Ramos (cell line): ENCODE measurements around the gene TBC1D22A.

Experiments
- in situ Hi-C: fragments of 300-500 bp; cut with MboI; formaldehyde crosslinking; loops from one replicate; pipeline ENCODE4 v1.14.3; 2022; ENCODE audit warnings: low sequenced_read_pairs; ENCODE audit not compliant: unreplicated experiment

Gene TBC1D22A

DNA sequence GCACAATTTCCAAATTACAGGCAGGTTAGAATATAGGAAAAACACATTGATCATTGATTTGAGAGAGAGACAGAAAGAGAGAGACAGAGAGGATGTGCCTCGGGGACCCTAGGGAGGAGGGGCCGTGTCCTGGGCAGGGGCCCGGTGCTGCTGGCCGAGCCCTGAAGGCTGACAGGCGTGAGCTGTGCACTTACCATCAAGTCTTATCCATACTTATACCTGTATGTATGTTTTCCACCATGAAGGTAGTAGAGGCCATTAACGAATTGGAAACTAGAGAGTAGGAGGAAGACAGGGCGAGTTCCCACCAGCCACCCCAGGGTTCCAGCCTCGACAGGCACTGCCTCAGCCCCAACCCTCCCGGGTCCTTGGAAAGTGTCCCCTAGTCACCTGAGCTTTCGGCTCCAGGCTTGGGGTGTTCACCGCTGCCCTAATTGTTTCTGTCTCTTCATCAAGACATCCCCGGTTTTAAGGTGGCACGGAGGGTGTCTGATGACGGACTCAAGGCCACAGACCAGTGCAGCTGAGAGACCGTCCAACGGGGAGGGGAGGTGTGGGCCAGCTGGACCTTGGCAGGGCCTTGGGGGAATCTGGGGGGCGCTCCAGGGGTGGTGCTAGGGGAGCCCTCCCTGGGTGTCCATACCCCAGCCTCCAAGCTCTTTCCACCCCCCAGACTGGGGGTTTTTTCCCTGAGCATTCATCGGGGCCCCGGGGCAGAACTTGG lies 431.3 kb downstream of the TBC1D22A start:
- in situ Hi-C loops: no loop called here

DNA sequence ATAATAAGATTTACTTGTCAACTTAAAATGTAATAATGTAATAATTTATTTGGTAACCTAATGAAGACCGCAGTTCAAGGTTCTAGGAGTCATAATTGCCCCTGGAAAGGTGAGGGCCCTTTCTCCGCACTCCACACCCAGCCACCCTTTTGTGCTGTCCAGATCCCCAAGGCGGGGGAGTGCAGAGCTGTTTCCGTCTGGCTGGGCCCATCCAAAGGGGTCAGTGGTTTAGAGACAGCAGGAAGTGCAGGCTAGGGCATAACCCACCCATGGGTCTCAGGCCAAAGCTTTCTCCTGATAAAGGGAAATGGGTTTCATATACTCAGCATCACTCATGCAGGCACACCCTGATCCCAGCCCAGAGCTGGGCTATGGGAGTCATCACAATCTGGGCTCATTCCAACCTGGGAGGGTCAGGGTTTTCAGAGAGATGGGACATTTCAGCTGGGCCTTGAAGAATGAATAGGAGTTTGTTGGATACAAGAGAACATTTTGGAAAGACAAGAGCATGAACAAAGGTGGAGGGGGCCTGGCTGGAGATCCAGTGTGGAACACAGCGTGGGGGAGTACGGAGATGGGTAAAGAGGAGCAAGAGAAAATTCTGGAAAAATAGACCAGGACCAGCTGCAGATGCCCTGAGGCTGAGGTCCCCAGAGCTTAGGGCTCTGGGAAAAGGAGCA lies 432.2 kb downstream of the TBC1D22A start:
- in situ Hi-C loops: no loop called here

GRCh38 chr22:47195156-47195483 lies 432.7 kb downstream of the TBC1D22A start:
- in situ Hi-C loops: no loop called here

- in situ Hi-C loops: no loop called here
Measured at GRCh38 chr22:47195484-47196165, 433.2 kb downstream of the TBC1D22A start.

DNA sequence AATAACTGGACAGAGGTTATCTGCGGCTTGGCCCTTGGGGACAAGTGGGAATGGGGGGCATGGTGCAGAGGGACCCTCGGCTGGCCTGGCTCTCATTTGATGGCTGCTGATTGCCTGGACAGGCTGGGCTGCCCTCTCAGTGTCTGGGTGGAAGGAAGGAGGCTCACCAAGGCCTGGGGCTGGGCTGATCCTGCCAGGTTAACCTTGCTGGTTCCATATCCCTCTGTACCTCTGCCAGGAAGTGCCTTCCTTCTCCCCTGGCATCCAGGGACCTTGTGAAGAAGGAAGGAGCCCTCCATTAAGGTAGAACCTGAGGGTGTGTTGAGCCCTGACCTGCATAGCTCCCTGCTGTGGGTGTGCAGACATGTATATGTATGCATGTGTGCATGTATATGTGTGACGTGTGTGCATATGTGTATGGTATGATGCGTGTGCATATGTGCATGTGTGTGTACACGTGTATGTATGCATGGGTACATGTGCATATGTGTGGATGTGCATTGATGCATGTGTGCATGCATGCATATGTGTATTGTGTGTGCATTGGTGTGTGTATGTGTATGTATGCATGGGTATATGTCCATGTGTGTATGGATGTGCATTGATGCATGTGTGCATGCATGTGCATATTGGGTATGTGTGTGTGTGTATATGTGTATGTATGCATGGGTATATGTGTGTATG lies 433.9 kb downstream of the TBC1D22A start:
- in situ Hi-C loops: no loop called here

DNA sequence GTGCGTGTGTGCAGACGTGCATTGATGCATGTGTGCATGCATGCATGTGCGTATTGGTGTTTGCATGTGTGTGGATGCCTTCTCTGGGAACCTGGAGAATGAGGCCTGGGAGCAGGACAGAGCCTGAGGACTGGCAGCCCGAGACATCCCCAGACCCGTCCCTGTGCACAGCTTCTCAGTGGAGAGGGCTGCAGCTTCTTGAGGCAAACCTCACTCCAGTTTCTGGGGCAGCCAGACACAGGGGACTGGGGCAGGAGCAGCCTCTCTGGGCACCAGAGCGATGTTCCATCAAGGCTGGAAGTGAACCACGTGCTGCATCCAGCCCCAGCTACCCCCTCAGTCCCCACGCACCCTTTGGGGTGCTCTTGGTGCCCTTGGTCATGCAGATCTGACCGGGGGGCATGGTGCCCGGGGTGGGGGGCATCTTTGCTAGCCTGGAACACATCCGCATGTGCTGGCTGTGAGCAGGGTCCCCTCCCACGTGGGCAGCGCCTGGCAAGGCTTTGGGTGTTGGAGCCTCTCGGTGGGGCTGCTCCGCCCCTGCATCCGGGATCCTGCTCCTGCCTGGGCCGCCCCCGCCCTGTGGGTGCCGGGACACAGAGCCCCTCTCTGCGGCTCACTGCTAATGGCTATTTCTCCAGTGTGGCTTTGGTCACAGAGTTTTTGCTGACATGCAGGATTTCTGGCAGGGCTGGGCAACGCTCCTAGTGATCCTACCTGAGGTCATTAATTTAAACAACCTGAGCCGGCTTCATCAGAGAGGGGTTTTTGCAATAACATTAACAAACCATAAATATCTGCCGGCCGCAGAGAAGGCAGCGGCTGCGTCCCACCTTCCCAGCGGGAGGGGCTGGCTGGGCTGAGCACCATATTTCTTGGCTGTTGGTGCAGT lies 434.7 kb downstream of the TBC1D22A start:
- in situ Hi-C loops: no loop called here

DNA sequence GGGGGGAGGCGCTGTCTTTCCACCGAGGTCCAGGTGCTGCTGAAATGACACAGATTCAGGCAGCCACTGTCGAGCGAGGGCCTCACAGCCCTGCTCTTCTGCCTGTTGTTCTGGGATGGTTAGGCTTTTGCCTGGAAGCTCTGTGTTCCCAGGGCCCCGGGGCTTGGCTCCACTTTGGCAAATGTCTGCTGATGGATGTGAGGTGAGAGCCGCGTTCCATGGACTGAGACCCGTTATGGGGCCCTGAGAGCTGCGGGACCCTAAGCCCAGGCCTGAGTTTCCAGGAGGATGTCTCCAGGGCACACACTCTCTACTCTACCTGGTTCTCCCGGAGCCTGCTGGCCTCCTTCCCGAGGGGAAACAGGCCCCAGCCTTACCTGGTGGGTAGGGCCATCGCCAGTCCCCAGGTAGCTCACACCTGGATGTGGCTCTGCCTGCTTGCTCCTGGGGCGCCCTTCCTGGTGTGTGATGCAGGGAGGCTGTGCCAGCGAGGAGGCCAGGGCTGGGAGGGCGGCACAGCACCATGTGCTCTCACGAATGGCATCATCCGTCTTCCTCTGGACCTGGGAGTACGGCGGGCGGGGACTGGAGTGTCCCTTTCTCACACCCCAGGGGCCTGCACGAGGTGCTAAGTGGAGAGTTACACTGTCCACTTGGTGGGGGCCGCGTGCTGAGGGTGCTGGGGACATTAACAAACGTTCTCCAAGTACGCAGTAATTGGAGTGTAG lies 435.5 kb downstream of the TBC1D22A start:
- in situ Hi-C loops: no loop called here

DNA sequence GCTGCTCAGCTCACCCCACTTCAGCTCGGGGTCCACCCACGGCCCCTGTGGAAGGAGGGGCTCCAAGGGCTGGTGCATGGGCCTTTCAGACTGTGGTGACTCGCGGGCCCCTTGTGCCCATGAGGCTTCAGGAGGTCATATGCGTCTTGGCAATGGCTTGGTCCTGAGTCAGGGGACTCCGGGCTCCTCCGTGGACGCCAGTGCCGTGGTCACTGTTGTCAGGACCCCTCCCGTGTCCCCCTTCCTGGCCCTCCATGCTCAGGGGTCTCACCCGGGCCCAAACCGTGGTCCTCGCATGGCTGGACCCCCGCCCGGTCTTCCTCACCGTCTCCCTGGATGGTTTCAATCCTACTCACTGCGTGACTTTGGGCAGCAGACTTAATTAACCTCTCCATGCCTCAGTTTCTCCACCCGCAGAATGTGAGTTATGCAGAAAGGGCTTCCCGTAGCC lies 436.4 kb downstream of the TBC1D22A start:
- in situ Hi-C loops: no loop called here

DNA sequence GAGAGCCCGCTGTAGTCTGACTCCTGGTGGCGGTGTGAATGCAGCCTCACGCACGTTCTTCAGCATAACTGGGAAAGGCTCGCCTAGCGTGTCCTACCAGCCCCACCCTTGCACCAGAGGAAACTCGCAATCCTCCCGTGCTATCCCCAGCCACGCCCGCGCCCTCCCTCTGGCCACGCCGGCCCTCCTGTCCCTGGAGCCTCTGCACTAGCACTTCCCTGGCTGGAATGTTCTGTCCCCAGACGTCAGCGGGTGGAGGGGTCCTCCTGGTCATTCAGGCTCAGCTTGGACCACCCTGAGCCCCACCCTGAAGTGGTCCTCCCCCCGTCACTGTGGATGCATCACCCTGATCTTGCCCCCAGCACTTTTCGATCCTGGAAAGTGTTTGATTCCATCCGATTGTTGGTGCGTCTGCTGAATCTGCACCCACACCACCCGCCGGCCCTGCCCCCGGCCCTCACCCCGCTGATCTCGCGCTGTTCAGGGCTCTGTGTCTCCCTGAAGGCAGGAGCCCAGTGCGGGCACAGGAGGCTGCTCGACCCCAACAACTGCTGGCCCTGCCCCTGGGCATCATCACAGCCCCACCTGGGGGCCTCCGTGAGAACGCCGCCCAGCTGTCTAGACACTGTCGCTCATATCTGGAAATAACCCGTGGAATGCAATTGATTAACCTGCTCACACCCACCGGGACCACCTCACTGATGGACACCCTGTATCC lies 437.0 kb downstream of the TBC1D22A start:
- in situ Hi-C loops: no loop called here

GRCh38 chr22:47199979-47200272 lies 437.5 kb downstream of the TBC1D22A start:
- in situ Hi-C loops: no loop called here

- in situ Hi-C loops: no loop called here
Measured at GRCh38 chr22:47200273-47201051, 438.0 kb downstream of the TBC1D22A start.

DNA sequence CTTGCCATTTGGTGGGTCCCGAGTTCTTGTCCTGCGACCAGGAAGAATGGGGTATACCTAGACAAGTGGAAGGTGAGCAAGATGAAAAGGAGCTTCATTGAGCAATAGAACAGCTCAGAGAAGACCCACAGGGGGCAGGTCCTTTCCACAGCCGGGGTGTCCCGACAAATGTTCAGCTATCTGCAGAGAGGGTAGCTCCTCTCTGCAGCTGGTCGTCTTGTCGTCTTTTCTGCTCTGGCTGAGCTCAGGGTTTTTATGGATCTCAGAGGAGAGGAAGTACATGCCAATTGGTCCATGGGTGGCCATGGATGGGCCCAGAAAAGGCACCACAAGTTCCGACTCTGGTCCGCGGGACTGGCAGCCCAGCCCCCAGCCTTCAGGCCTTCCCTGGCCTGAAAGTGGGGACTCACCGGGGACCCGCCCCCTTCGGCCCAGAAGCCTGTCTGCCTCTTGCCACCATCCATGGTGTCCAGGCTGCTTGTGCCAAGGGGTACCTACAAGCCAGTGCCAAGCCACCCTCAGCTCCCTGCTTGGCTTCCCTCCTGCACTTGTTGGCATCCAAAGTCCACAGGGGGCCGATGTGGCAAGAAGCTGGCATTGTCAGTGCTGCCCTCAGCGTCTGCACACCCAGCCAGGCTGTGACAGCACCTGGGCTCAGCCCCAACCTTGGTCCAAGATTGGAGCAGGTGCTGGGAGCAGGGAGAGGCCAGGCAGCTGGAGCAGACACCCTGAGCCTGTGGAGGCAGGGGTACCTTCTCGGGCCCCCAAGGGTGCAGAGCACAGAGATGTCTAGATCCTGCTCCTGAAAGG lies 438.9 kb downstream of the TBC1D22A start:
- in situ Hi-C loops: no loop called here

DNA sequence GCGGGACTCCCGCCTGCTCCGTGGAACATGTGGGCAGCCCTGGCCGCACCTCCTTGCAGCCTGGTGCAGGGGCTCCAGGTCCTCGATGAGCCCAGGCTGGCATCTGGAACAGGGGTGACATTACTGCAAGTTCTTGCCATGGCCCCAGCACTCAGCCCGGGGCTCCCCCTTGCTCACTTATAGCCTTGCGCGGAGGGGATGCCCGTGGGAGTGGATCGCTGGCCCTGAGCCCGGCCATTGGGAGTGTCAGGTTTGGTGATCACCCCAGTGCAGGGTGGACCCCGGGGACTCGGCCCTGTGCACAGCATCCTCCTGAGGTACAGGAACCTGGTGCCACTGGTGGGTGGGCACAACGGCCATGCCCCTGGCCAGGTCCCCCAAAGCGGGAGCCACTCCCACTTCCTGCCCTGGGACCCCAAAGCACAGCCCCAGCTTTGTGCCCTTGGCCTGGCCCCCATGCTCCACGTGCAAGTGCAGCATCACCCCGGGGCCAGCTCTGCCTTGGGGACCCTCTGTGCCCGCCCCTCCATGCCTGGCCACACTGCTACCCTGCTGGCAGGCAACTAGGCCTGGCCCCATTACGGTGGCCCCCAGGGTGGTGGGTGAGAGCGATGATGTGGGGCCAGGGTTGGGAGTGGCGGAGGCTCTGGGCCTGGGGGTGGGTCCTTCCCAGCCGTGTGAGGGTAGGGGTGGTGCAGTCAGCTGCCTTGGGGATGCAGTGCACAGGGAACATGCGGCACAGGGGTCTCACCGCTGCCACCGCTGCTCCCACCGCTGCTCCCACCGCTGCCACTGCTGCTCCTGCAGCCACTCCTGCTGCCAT lies 439.8 kb downstream of the TBC1D22A start:
- in situ Hi-C loops: no loop called here

GRCh38 chr22:47202819-47203553 lies 440.5 kb downstream of the TBC1D22A start:
- in situ Hi-C loops: no loop called here

GRCh38 chr22:47203554-47203991 lies 441.1 kb downstream of the TBC1D22A start:
- in situ Hi-C loops: no loop called here
